Cardiac fibroblast (primary cell): ENCODE measurements around the gene ULK4.
"Not testable (repeated sequence)": the region's sequence is repeated elsewhere in the genome, so short reads cannot be mapped to it uniquely, and the experiment has no call there.

Experiments
- DNase-seq, 2 donors: peaks; one replicate each; pipeline versions ENCODE4 v3.0.0 to v3.0.0-alpha.2; 2010; ENCODE audit warnings: low read depth in 2 of 2
- H3K4me3 ChIP-seq, 2 donors: replicated peaks in 1 of 2; 1 replicate in 1 of 2; 2 replicates in 1 of 2; pipeline ENCODE4 v1.5.1; 2011; ENCODE audit warnings: low read depth in 2 of 2, low read length in 2 of 2, mild to moderate bottlenecking in 2 of 2, moderate library complexity in 1 of 2
- CTCF ChIP-seq: IDR thresholded peaks from one replicate; pipeline ENCODE4 v1.5.1; 2011; ENCODE audit warnings: low read depth, mild to moderate bottlenecking, low read length, inconsistent platforms

Gene ULK4

GRCh38 chr3:41999909-42000308, 38.0 kb upstream of the ULK4 start:
- TF ChIP-seq CTCF, result no peak
- no peak for DNase-seq
- H3K4me3 ChIP-seq, result no peak overlapping the region

DNA sequence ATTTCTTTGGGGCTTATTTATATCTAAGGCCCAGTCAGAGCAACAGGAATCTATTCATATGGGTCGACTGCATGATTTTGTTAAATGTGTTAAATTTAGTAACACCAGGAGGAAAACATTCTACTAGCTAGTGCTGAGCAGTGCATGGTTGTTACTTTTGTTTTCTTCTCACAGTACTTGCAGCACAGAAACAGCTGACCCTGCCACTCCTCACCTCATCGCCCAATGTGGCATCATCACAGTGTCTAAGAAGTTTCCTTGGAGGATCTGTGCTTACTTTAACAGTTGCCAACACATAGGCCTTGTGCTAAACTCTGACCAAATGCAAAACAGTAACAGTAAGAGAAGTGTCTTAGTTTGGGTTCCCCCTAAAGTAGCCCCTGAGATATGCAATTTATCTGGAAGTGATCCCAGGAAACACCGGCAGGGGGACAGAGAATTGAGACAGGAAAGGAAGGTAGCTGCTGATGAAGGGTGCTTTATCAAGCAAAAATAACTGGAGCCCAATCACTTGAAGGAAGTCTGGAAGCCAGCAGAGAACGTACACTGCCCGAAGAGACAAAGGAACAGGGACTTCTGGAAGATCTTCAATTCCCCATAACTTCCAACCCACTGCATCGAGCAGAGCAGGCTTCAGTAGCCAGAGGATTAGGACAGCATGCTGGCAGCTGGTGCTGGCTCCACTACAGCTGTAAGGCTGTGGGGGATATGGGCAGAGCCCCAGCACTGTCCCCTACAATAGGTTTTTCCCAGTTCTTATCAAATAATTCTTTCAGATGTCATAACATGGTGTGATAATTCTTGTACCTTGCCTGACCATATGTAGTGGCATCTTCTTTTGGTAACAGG, 36.0 kb upstream of the ULK4 start:
- DNase-seq, result peak; percentile 44 to 49
- TF ChIP-seq CTCF, result peak; percentile 62
- H3K4me3 ChIP-seq, result no peak overlapping the region

- no peak for DNase-seq
- H3K4me3 ChIP-seq, result no peak overlapping the region
- TF ChIP-seq CTCF, result no peak
Measured at GRCh38 chr3:41991437-41991836, 29.5 kb upstream of the ULK4 start.

DNA sequence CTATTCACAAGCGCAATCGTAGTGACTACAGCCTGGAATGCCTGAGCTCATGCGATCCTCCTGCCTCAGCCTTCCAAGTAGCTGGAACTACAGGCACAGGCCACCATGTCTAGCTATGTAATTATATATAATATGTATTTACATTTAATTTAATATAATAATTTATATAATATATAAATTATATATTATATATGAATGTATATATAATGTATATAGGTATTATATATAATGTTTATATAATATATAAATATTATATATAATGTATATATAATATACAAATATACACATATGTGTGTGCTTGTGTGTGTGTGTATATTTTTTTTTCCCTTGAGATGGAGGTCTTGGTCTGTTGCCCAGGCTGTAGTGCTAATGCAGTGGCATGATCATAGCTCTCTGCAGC, 27.6 kb upstream of the ULK4 start:
- TF ChIP-seq CTCF, result no peak
- no peak overlapping the region for H3K4me3 ChIP-seq
- no peak for DNase-seq

- TF ChIP-seq CTCF, result no peak
- no peak for DNase-seq
- no peak overlapping the region for H3K4me3 ChIP-seq
Measured at GRCh38 chr3:41987627-41988026, 25.7 kb upstream of the ULK4 start.

DNA sequence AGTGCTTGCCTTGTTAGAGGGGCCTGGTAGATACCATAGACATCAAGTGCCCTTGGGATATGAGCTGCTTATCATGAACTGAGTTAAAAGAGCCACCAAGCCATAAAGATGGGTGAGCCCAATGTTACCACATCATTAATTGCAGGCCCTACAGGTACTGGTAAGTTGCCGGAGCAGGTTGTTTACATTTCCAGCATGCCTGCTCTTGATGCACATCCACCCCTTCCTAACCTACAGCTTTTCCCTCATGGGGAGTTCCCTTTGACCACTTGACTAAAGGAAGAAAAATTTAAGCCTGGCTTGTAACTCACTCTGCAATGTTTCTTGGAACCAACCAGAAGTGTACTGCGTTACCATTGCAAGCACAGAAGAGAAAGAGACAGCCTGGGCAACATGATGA, 24.7 kb upstream of the ULK4 start:
- no peak for TF ChIP-seq CTCF
- no peak for DNase-seq

GRCh38 chr3:41985018-41985417, 23.1 kb upstream of the ULK4 start:
- no peak for DNase-seq
- no peak overlapping the region for H3K4me3 ChIP-seq
- TF ChIP-seq CTCF, result no peak

More for the DNA sequence above, 24.7 kb upstream of the ULK4 start:
- no peak overlapping the region for H3K4me3 ChIP-seq

DNA sequence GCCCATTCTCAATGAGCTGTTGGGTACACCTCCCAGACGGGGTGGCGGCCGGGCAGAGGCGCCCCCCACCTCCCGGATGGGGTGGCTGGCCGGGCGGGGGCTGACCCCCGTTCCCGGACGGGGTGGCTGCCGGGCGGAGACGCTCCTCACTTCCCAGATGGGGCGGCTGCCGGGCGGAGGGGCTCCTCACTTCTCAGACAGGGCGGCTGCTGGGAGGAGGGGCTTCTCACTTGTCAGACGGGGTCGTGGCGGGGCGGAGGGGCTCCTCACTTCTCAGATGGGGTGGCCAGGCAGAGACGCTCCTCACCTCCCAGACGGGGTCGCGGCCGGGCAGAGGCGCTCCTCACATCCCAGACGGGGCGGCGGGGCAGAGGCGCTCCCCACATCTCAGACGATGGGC, 21.2 kb upstream of the ULK4 start:
- DNase-seq, H3K4me3 ChIP-seq: not testable (repeated sequence)

- DNase-seq, H3K4me3 ChIP-seq: not testable (repeated sequence)
Measured at GRCh38 chr3:41977401-41977800, 15.5 kb upstream of the ULK4 start.
